ENCODE measurements around the gene UNC80. TPM values are rescaled to one million over a fixed set of nuclear protein-coding genes. Genes with fewer than 3 reads are reported as not detected.

The UNC80 gene
- total and polyA plus RNA-seq, 2 of the 4 experiments (the other 2 are of a cell fraction) = not detected

DNA sequence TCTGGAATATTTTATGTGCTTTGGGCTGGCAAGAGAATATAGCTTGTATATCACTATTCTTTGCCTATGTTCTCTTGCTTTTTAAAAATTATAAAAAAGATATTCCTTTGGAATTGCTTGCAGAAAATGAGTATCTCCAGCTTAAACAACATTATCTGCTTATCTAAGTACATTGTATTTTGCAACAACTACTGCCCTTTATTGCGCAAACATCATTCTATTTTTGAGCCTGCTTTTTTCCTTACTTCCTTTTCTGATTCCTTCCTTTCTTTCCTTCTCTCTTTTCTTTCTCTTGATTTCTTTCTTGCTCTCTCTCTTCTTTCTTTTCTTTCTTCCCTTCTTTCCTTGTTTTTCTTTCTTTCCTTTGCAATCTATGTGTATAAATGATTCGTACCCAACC lies 74.0 kb downstream of the UNC80 start:
- Histone ChIP-seq H3K56ac (ENCODE audit: extremely low read depth, insufficient read depth, low read length) (no peak overlapping the region), H3K27ac (ENCODE audit: insufficient read depth, low read length) (no peak overlapping the region), H2BK15ac (ENCODE audit: low read depth, low read length) (no peak overlapping the region), H2AK5ac (ENCODE audit: low read depth, low read length) (no peak overlapping the region), H3K79me1 (ENCODE audit: low read depth in 1 of 2, low read length in 2 of 2) (no peaks in the 10 kb centered on the region), H3K18ac (ENCODE audit: low read depth, low read length) (no peak overlapping the region), H3K9me3 (ENCODE audit: control insufficient read depth, insufficient read depth, low read length) (0 out of 2 replicates have a peak, but pooled peaks cover 2% of the 10 kb centered on the region), H3K23ac (ENCODE audit: low read depth, low read length) (no peak overlapping the region), H3K9ac (ENCODE audit: low read depth, low read length) (no peak overlapping the region), H4K91ac (ENCODE audit: insufficient read depth, low read depth, low read length) (no peak overlapping the region), H2BK5ac (ENCODE audit: low read depth, low read length, poor library complexity, severe bottlenecking) (no peak overlapping the region), H4K20me1 (ENCODE audit: insufficient read depth, low read length) (no peaks in the 10 kb centered on the region), H3K14ac (replicated peaks; ENCODE audit: low read depth, low read length) (no peak overlapping the region), H3K4me2 (ENCODE audit: low read depth, low read length) (no peak overlapping the region), H2BK20ac (ENCODE audit: low read depth, low read length) (no peak overlapping the region), H3K27me3 (ENCODE audit: control insufficient read depth, insufficient read depth, low read length) (no peaks in the 10 kb centered on the region), H3K9me1 (ENCODE audit: insufficient read depth, low read length) (no peaks in the 10 kb centered on the region), H2AFZ (replicated peaks; ENCODE audit: low read length, poor library complexity) (no peak overlapping the region), H3K4ac (ENCODE audit: low read depth, low read length) (no peak overlapping the region), H3K4me1 (ENCODE audit: control insufficient read depth, insufficient read depth, low read length) (no peaks in the 10 kb centered on the region), H3K4me3 (ENCODE audit: insufficient read depth, low read depth, low read length) (no peak overlapping the region), H2AK9ac (replicated peaks; ENCODE audit: low read depth, low read length, poor library complexity) (no peak overlapping the region), H4K5ac (ENCODE audit: low read depth, low read length) (no peak overlapping the region), H2BK120ac (ENCODE audit: low read depth, low read length) (no peak overlapping the region), H3K36me3 (ENCODE audit: control insufficient read depth, insufficient read depth, low read length) (no peaks in the 10 kb centered on the region), H4K8ac (ENCODE audit: low read depth in 2 of 2, low read length in 2 of 2) (no peak overlapping the region)
- no CpG with 5 or more reads among the region's 2 CpGs for WGBS, 2 experiments (ENCODE audit: extremely low coverage in 2 of 2, insufficient read length in 1 of 2)
- dilution Hi-C loops (cut with HindIII; ENCODE audit: low sequenced_read_pairs, unreplicated experiment) = no loop called here
- no peak for DNase-seq
- ChIA-PET CTCF (no interaction called here), POLR2A (ENCODE audit: unreplicated experiment) (no interaction called here)
- in situ Hi-C loops (cut with MboI; ENCODE audit: low sequenced_read_pairs) = no loop called here
- intact Hi-C loops (cut with micrococcal nuclease) = no loop called here
- BruUV-seq (replicated peaks) = no TSS peak
- no peak for ATAC-seq (ENCODE audit: low read depth)
- TF ChIP-seq POLR2A (IDR thresholded peaks at IDR 0.05; ENCODE audit: low read depth, low read length) (no peak), CEBPB (IDR thresholded peaks at IDR 0.05; ENCODE audit: low read depth, low read length) (peak; percentile 68)

Data from IMR-90 (cell line).